A673 (cell line): ENCODE results near the gene EBF4. TPM values are rescaled to one million over a fixed set of nuclear protein-coding genes. Genes with fewer than 3 reads are reported as not detected.

ENCODE experiments used
- BruUV-seq: library from RNA; stranded (reverse); fragments of 400-500 nt; replicated peaks from 2 replicates; lab custom pipeline; 2021; lab: Mats Ljungman, UMichigan
- CTCF ChIA-PET: fragments of 300-600 bp; sonication (Branson Sonifier 250); formaldehyde crosslinking; loops from one replicate; lab custom pipeline; 2022; ENCODE audit warnings: antibody characterized with exemption; lab: Charles Lee
- POLR2A ChIA-PET: fragments of 300-600 bp; sonication (Branson Sonifier 250); formaldehyde crosslinking; loops from one replicate; lab custom pipeline; 2022; ENCODE audit warnings: antibody characterized with exemption; ENCODE audit not compliant: low non-redundant PET; lab: Charles Lee
- DNase-seq: peaks from one replicate; pipeline ENCODE4 v3.0.0-alpha.2; 2015; ENCODE audit warnings: low spot score
- H3K27ac ChIP-seq: fragments of 200-600 bp; sonication (generic); 2 replicates; pipeline ENCODE4 v1.5.1; 2016; ENCODE audit warnings: mixed run types, low read depth, mild to moderate bottlenecking, mixed read lengths, antibody characterized with exemption, low read length; ENCODE audit not compliant: poor library complexity, severe bottlenecking
- H3K27me3 ChIP-seq: fragments of 200-600 bp; sonication (generic); replicated peaks from 2 replicates; pipeline ENCODE4 v1.6.1; 2017; ENCODE audit warnings: mixed run types, low read depth, mild to moderate bottlenecking, mixed read lengths, antibody characterized with exemption, low read length; ENCODE audit not compliant: insufficient read depth, poor library complexity
- H3K36me3 ChIP-seq: fragments of 200-600 bp; sonication (generic); 2 replicates; pipeline ENCODE4 v1.6.1; 2016; ENCODE audit warnings: mixed run types, mild to moderate bottlenecking, mixed read lengths, antibody characterized with exemption, low read length; ENCODE audit not compliant: insufficient read depth, poor library complexity, severe bottlenecking
- H3K4me1 ChIP-seq: fragments of 200-600 bp; sonication (generic); 2 replicates; pipeline ENCODE4 v1.6.1; 2017; ENCODE audit warnings: mixed run types, mild to moderate bottlenecking, mixed read lengths, antibody characterized with exemption, low read length; ENCODE audit not compliant: insufficient read depth, poor library complexity, severe bottlenecking
- H3K4me3 ChIP-seq: fragments of 200-600 bp; sonication (generic); 2 replicates; pipeline ENCODE4 v1.5.1; 2016; ENCODE audit warnings: low read depth, mixed run types, mild to moderate bottlenecking, mixed read lengths, low read length; ENCODE audit not compliant: poor library complexity, severe bottlenecking
- H3K9me3 ChIP-seq: fragments of 200-600 bp; sonication (generic); 2 replicates; pipeline ENCODE4 v1.6.1; 2016; ENCODE audit warnings: mixed run types, low read depth, mild to moderate bottlenecking, mixed read lengths, antibody characterized with exemption, low read length; ENCODE audit not compliant: poor library complexity, severe bottlenecking
- CTCF ChIP-seq: fragments of 300-800, 200-600 bp; sonication (generic); conservative IDR thresholded peaks from 2 replicates; pipeline ENCODE4 v1.5.1; 2017; ENCODE audit warnings: low read depth, mild to moderate bottlenecking, antibody characterized with exemption, low read length, moderate library complexity, mixed read lengths
- EZH2 ChIP-seq: fragments of 200-600 bp; sonication (generic); IDR thresholded peaks from 2 replicates; pipeline ENCODE4 v1.6.1; 2017; ENCODE audit warnings: borderline replicate concordance, low read depth, mild to moderate bottlenecking, mixed read lengths, antibody characterized with exemption, low read length; ENCODE audit not compliant: poor library complexity, severe bottlenecking
- intact Hi-C: fragments of 100-400 bp; cut with micrococcal nuclease; formaldehyde crosslinking; loops from one replicate; pipeline ENCODE4 v1.10.0; 2022; ENCODE audit not compliant: unreplicated experiment
- total RNA-seq: library from RNA; stranded (reverse); gene quantifications from 2 replicates; pipeline ENCODE4 v1.2.3, GENCODE V29; 2021

The EBF4 gene
- total RNA-seq, 1 experiment from 2014 or later: 0.52 TPM

GRCh38 chr20:2794866-2795447, 102.4 kb downstream of the EBF4 start:
- TF ChIP-seq CTCF (no peak), EZH2 (no peak)
- H3K9me3 ChIP-seq: no peaks in the 10 kb centered on the region
- intact Hi-C loops: no loop called here
- BruUV-seq: no TSS peak
- POLR2A ChIA-PET: no interaction called here
- H3K4me3 ChIP-seq: no peak overlapping the region
- peaks cover 5% of the 10 kb centered on the region for H3K4me1 ChIP-seq
- CTCF ChIA-PET: no interaction called here
- no peak for DNase-seq
- H3K27me3 ChIP-seq: peaks cover 37% of the 10 kb centered on the region
- no peaks in the 10 kb centered on the region for H3K36me3 ChIP-seq
- no peak overlapping the region for H3K27ac ChIP-seq

- POLR2A ChIA-PET: no interaction called here
- intact Hi-C loops: no loop called here
- CTCF ChIA-PET: no interaction called here
These were observed 102.9 kb downstream of the EBF4 start for GRCh38 chr20:2795451-2795850.

GRCh38 chr20:2796011-2796660, 103.6 kb downstream of the EBF4 start:
- no peak overlapping the region for H3K27ac ChIP-seq
- ChIA-PET POLR2A (no interaction called here), CTCF (no interaction called here)
- TF ChIP-seq EZH2 (no peak), CTCF (no peak)
- peaks cover 48% of the 10 kb centered on the region for H3K27me3 ChIP-seq
- H3K9me3 ChIP-seq: no peaks in the 10 kb centered on the region
- no TSS peak for BruUV-seq
- no peak overlapping the region for H3K4me3 ChIP-seq
- no peaks in the 10 kb centered on the region for H3K36me3 ChIP-seq
- DNase-seq: no peak
- intact Hi-C loops: no loop called here
- H3K4me1 ChIP-seq: peaks cover 5% of the 10 kb centered on the region

More at GRCh38 chr20:2795451-2795850, 102.9 kb downstream of the EBF4 start:
- peaks cover 5% of the 10 kb centered on the region for H3K4me1 ChIP-seq
- no peak overlapping the region for H3K27ac ChIP-seq
- no peaks in the 10 kb centered on the region for H3K36me3 ChIP-seq
- TF ChIP-seq EZH2 (no peak), CTCF (no peak)
- no peak for DNase-seq
- H3K4me3 ChIP-seq: no peak overlapping the region
- peaks cover 42% of the 10 kb centered on the region for H3K27me3 ChIP-seq
- H3K9me3 ChIP-seq: no peaks in the 10 kb centered on the region
- BruUV-seq: no TSS peak
